Skeletal muscle cell (primary cell): ENCODE data around the gene WDR35.

Source experiments
- DNase-seq: peaks from one replicate; pipeline ENCODE4 v3.0.0-alpha.2; 2010; ENCODE audit warnings: low read depth
- H3K4me3 ChIP-seq: 2 replicates; pipeline ENCODE4 v1.5.1; 2011; ENCODE audit warnings: low read depth, mild to moderate bottlenecking, control low read depth, low read length, moderate library complexity

Gene WDR35

DNA sequence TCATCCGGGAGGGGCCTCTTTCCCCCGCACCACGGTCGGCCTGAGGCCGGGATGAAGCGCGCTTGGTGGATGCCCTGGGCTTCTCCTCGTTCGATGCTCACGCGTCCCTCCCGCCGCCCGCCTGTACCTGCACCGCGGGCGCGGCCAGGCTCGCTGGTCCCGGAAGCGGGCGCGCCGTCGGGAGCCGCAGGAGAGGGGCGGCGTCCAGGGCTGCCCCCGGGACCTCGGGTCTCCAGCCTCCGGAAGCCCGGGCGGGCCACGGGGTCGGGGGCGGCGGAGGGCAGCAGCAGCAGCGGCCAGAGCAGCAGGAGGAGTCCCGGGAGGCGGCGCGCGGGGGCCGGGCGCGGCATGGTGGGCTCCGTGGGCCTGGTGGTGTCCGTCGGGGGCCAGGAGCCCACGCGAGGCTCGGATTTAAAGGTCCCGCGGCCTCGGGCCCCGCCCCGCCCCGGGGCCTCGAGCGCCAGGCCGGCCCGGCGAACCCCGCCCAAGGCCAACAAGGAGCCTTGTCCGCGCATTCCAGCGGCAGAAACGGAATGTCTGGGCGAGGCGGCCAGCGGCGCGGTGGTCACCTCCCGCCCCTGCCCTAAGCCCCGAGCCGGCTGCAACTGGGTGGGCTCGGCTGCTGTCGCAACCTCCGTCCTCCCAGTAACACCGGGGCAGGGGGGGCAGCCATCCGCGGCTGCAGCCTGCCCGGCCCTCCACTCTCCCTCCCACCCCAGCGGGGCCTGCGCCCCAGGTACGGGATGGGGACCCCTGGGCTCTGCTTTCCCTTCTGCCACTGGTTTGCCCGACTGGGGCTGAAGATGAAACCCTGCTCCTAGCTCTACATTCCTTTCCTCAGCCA lies 22.6 kb upstream of the WDR35 start, which contains the start of gene MATN3:
TSS of gene MATN3 (minus strand) at position 387 of the 844 bp plus-strand sequence. CDS start at position 350, 37 bp downstream.
- DNase-seq, result no peak
- peak within 1 kb of the TSS; percentile 46 for H3K4me3 ChIP-seq

DNA sequence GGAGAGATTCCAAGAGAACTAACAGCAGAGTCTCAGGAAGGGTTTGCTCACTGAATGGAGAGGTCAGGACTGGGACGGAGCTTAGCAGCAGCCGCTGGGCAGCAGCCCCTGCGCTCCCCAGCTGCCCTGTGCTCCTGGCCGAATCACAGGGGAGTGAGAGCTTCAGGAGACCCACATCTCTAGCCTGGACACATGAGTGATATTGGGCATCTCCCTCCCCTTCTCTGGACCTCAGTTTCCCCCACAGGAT lies 22.1 kb upstream of the WDR35 start:
- H3K4me3 ChIP-seq, result peak overlapping the region; percentile 46
- no peak for DNase-seq

DNA sequence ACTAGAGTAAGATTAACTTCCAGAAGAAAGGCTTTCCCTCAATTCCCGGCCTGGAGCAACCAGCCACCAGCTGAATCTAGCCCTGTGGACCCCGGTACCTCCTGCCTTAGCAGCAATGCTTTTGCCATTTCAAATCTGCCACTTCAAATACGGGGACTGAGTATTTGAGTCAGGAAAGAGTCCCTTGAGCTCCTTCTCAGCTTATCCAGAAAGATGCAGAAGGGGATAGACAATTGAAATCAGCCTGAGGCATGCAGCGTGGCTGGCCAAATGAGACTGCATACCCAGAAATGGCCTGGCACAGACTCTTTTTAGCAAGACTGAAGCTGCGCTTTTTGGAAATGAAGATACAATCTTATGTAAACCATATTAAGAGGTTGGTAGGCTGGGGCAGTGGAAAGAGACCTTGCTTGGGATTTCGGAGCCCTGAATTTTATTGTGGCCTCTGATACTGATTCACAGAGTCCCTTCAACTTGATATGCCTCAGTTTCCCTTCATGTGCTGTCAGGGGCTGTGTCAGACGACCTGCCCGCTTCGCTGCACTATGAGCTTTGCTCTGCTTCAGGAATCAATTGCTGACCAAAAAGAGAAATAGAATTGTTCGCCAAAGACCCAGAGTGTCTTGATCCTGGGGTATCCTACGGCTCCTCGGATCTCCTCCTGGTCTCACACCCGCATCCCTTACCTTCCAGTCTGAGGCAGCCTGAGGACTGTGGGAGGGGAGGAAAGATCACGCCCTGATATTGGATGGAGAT lies 21.5 kb upstream of the WDR35 start:
- H3K4me3 ChIP-seq, result no peak overlapping the region
- DNase-seq, result no peak

DNA sequence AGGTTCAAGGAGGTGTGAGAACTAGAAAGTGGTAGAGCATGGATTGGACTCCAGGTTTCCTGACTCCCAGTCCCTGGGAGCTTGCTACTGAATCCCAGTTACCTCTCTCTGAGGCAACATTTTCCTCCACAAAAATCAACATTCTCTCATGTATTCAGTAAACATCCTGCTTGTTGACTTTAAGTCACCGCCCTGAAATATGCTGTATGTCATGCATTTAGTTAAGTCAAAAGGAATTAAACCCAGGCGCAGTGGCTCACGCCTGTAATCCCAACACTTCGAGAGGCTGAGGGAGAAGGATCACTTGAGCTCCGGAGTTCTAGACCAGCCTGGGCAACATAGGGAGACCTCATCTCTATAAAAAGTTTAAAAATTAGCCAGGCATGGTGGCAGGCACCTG lies 18.8 kb upstream of the WDR35 start:
- H3K4me3 ChIP-seq, result no peak overlapping the region
- no peak for DNase-seq

DNA sequence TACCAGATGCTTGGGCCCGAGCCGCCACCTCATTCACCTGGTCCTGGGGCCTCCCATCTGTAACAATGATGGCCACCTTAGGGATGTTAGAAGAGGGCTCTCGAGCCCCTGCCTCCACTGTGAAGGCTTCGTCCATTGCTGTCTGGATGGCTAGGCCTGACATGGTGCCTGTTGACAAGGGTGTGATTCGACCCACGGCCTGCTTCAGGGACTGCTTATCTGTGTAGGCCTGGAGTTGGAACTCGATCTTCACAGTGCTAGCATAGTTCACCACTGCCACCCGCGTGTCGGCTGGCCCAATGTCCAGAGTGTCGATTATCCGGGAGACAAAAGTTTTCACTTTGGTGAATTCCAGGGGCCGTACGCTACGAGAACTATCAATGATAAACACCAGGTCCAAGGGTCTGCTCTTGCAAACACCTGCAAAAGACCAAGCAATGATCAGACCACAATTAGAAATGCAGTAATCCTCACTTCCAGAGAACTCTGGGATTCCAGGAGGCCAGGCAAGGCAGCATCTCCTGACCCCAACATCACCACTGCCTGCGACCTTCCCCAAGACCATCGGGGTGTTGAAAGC lies 16.1 kb upstream of the WDR35 start:
- DNase-seq, result no peak

DNA sequence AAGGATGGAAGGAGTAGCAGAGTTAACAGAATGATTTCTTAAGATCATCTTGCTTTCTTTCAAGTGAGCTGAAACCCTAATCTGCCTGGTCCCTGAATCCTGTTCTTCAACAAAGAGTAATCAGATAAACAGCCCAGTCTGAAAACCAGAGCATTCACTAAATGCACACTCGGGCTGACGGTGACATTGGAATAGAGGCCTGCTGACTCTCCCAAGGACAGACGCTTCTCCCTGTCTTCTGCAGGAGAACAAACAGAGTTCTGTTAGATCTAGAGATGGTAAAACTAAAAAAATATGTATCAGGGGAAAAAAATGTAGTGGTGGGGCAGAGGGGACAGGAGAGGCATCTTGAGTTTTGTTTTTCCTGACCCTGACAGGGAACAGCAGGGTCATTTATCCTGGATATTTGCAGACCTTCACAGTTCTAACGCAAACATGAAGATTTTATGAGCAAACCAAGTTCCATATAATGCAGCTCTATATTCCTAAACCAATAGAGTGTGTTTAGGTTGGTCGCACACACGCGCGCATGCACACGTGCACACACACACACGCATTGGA lies 15.2 kb upstream of the WDR35 start:
- H3K4me3 ChIP-seq, result no peak overlapping the region
- DNase-seq, result no peak

More for the DNA sequence above, 16.1 kb upstream of the WDR35 start:
- no peak overlapping the region for H3K4me3 ChIP-seq

DNA sequence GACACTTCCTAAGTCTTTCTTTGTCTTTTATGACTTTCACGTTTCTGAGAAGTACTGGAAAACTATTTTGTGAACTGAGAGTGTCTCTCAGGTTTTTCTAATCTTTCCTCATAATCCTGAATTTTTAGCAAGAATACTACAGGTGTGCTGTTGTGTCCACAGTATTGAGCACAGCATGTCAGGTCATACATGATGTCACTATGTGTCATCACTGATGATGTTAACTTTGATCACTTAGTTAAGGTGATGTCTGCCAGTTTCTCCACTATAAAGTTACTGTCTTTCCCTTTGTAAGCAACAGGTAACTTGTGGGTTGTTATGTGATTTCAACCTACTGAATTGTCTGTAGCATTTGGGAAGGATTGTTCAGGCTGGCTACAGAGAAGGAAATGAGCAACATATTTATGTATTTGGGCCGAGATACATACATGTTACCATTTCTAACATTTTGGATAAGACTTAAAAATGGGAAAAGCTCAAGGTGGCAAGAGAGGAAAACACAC lies 11.5 kb upstream of the WDR35 start:
- no peak overlapping the region for H3K4me3 ChIP-seq
- DNase-seq, result no peak

DNA sequence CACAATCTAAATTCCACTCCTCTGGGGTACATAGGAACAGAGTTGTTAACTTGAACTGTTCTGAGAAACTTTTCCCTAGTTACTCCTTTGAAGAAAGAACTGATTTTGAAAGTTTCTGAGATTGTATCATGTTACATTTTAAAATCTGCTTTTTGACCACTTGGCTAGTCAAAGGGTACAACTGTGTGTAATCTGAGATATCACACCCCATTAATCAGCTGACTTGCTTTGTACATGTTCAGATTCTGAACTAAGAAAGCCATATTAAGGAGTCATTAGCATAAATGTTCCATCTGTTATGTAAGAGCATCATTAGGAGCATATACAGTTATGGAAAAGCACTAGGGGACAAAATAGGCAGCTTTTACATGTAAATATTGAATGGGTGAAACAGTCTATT lies 3.8 kb upstream of the WDR35 start:
- no peak overlapping the region for H3K4me3 ChIP-seq
- DNase-seq, result no peak

DNA sequence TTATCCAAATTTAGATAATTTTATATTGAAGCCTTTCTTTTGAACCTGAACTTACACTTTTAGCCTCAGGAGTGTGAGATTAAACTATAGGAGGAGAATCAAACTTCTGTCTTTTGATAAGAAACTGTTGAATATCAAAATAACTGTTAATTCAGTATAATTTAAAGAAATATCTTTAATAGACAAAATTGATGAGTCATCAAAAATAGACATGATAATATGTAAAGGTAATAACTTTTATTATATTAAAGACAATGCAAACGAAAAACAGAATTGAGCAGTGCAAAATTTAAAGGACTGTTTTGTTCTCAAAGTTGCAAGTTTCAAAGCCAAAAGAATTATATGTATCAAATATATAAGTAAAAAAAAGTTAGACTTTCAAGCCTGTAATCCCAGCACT lies 2.0 kb upstream of the WDR35 start:
- DNase-seq, result no peak
- no peak overlapping the region for H3K4me3 ChIP-seq

DNA sequence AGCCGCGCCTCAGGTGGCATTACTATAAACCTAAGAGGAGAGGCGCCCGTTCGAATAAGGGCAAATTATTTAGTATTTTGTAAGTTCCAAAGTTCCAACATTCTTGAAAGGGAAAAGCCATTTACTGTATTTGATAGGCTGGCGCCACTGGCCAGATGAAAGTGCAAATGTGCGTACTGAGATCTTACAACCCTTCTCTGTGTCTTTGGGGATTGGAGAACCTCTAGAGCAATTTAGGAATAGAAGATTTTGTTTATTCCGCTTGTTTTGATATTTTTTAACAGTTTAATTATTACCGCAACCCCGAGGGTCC lies 467 bp upstream of the WDR35 start:
- H3K4me3 ChIP-seq, result peak overlapping the region; percentile 95
- no peak for DNase-seq

DNA sequence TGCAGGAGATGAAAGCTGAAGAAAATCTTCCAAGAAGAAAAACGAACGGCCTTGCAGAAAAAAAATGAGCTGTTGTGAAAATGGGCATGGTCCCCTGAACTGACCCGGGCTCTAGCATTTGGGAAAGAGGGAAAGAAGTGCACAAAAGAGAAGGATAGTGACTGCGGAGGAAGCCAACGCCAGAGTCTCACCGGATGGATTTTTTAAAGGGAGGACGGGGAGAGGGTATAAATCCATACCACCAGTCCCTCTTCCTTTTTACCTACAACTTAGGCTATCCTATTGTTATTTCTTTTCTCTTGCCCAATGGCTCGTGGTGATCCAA lies 601 bp downstream of the WDR35 start:
- no peak for DNase-seq
- H3K4me3 ChIP-seq, result peak overlapping the region; percentile 95

DNA sequence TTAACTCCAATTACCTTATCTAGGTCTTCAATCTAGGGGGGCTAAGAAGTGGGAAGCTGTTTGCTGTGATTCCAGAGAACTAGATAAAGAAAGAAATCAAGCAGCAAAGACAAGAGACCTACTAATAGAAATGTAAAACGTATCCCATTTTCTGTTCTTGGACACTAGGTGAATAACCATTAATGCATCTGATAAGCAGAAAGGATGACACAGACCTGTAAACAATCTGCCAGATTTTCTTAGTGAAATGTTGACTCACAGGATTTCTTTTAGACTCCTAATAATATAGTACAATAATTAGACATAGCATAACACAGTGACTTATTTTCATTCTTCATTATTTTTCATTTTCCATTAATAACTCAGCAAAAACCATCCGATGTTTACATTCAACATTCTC lies 1.3 kb downstream of the WDR35 start:
- H3K4me3 ChIP-seq, result peak overlapping the region; percentile 95

DNA sequence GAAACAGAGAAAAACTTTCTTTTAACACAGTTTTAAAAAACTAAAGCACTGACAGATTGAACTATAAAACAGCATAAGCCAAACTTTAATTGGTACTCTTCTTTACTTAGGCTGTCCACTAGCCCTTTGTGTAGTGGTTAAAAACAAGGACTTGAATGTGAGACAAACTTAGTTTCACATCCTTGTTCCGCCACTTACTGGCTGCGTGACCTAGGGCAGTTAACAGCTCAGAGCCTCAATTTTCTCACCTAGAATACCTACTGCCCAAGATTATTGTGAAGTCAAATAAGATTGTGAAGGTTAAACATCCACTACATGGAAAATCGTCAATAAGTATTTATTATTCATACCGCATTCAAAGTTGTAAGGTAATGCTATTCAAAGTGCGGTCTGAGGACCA lies 2.0 kb downstream of the WDR35 start:
- H3K4me3 ChIP-seq, result no peak overlapping the region
- DNase-seq, result no peak

More for the DNA sequence above, 1.3 kb downstream of the WDR35 start:
- DNase-seq, result no peak

DNA sequence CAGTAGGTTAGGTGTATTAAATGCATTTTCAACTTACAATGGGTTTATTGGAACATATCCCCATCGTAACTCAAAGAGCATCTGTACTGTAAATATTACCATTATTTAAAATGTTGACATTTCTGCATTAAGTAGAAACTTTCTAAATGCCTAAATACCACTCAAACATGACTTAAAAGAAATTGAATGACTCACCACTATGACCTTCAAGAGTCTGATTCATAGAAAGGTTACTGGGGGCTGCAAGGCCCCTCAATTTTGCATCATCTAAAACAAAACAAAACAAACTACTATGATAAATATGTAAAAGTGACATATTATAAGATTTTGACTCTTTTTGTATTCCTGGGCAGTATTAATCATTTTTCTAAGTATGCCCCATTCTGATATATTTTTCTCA lies 7.6 kb downstream of the WDR35 start:
- no peak for DNase-seq
- no peak overlapping the region for H3K4me3 ChIP-seq

DNA sequence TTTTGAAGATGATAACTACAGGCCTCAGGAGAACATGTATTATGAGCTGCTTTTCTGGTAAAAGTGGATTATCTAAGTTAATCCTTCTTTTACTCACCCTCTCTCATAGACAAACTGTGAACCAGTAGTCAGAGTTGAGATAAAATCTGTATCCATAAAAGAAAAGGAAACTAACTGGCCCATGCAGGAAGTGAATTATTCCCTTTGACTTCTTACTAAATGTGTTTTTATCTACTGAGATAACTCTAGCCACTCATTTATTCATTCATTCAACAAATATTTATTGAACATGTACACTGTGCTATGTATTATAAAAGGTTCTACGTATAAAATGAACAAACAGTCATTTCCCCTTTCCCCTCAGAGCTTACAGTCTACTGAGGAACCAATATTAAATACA lies 10.0 kb downstream of the WDR35 start:
- no peak for DNase-seq

DNA sequence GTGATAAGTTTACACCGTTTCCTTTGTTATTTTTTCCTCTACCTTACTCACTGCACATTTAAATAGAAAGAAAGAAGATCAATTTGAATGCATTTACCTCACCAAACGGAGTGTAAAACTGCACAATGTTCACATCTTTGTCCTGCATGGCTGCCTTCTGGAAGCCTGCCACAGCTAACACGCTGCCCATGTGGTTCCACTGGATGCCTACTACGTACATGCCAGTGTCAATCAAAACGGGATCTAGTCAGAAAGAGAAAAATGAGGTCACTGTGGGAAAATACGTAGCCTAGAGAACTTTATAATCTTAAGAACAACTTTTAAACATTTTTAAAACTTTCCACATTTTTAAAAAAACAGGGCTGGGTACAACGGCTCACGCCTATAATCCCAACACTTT lies 16.4 kb downstream of the WDR35 start:
- DNase-seq, result no peak
- H3K4me3 ChIP-seq, result no peak overlapping the region

More for the DNA sequence above, 10.0 kb downstream of the WDR35 start:
- H3K4me3 ChIP-seq, result no peak overlapping the region

DNA sequence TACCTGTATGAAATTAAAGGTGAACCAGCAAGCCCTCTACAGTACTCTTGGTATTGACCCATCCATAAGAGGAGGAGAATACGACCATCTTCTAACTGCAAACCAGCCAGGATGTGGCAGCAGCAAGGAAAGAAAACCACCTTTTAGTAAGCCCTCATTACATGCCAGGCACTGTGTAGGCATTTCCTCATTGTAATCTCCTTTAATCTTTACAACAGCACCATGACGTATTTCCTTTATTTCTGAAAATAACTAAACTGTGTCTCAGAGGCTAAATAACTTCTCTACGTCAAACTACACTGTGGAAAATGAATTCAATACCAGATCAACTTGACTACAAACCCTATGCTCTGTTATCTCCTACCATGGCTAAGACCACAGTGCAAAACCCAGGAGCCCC lies 18.2 kb downstream of the WDR35 start:
- H3K4me3 ChIP-seq, result no peak overlapping the region
- DNase-seq, result no peak

DNA sequence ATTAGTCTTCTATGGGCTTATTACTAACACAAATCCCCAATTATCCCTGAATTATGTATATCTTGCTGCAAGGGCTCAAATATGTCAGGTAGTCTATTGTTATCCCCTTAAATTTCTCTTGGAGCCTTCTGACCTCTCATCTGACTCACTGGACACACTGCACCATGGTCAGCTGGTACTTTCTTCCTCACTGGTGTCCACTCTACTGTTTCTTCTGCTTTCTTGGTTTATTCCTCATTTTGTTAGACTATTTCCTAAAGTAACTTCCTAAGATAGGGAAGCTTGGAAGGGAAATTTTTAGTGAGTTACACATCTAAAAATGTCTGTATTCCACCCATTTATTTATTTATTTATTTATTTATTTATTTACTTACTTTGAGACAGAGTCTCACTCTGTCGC lies 26.5 kb downstream of the WDR35 start:
- H3K4me3 ChIP-seq, result no peak overlapping the region
- no peak for DNase-seq

DNA sequence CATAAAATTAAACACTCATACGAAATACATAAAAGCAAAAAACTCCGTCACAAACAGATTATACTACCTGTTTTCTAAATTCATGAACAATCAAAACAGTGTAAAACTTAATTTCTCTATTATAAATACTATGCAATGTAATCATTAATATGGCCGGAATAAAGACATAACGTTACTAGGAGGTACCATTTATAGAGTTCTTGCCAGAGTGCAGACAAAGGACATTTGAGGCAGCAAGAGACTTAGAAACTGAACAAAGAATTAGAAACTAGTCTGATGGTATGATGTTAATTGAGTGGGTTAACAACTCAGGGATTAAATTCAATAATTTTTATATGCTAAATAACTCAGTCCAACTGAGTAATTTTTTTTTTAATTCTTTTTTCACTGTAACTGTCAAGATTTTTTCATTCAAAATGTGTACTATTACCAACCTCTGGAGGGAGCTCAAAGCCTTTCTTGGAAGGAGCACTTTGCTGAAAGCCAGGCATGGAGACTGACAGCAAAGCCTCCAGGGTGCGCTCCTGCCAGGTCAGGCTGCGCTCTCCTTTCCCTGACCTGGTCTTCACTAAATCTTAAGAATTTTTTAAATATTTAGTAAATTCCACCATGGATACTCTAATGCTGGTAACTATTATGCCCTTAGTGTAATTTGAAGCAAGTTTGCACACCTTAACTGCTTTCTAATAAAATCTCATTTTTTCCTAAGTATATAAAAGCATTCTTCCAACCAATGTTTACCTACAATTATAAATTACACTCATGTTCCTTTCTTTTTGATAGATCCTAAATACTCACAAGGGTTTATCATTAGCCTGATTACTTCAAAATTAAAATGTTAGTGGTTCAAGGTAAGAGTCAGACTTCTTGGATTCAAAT lies 34.1 kb downstream of the WDR35 start:
- DNase-seq, result peak; percentile 29

DNA sequence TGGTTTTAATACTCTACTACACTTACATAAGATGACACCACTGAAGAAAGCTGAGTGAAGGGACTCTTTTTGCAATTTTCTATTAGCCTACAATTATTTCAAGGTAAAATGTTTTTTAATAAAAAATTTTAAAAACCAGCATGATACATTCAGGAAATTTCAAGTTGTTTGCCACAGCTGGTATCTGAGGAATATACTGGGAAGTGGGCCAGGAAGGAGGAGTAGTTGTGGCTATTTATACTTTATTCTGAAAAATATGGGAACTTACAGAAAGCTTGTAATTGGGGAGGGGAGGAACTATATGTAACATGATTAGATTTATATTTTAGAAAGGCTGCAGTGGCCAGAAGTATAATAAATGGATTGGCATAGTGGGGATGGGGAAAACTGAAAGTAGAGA lies 40.8 kb downstream of the WDR35 start:
- peak; percentile 4 for DNase-seq
- H3K4me3 ChIP-seq, result no peak overlapping the region

More for the DNA sequence above, 34.1 kb downstream of the WDR35 start:
- H3K4me3 ChIP-seq, result no peak overlapping the region
